Ishikawa (cell line): ENCODE results near the gene ZNF469.

Source experiments
- CEBPB ChIP-seq: IDR thresholded peaks from 2 replicates; pipeline ENCODE4 v1.6.1; 2012
- CREB1 ChIP-seq: IDR thresholded peaks from 2 replicates; pipeline ENCODE4 v1.6.1; 2012; ENCODE audit warnings: low read depth
- EGR1 ChIP-seq: IDR thresholded peaks from 2 replicates; pipeline ENCODE4 v1.6.1; 2012
- EP300 ChIP-seq: IDR thresholded peaks from 2 replicates; pipeline ENCODE4 v1.6.1; 2012; ENCODE audit warnings: borderline replicate concordance
- FOXM1 ChIP-seq: IDR thresholded peaks from 2 replicates; pipeline ENCODE4 v1.6.1; 2012; ENCODE audit warnings: low read depth, borderline replicate concordance
- MAX ChIP-seq: IDR thresholded peaks from 2 replicates; pipeline ENCODE4 v1.6.1; 2012
- RAD21 ChIP-seq: IDR thresholded peaks from 2 replicates; pipeline ENCODE4 v1.6.1; 2012; ENCODE audit warnings: low read depth
- REST ChIP-seq: IDR thresholded peaks from 2 replicates; pipeline ENCODE4 v1.6.1; 2012; ENCODE audit warnings: low read depth, mild to moderate bottlenecking
- TAF1 ChIP-seq: IDR thresholded peaks from 2 replicates; pipeline ENCODE4 v1.6.1; 2012; ENCODE audit warnings: low read depth, mild to moderate bottlenecking
- TCF12 ChIP-seq: IDR thresholded peaks from 2 replicates; pipeline ENCODE4 v1.6.1; 2012; ENCODE audit warnings: low read depth
- TEAD4 ChIP-seq: IDR thresholded peaks from 2 replicates; pipeline ENCODE4 v1.6.1; 2012
- YY1 ChIP-seq: IDR thresholded peaks from 2 replicates; pipeline ENCODE4 v1.6.1; 2012; ENCODE audit warnings: low read depth

- TF ChIP-seq TEAD4 (no peak), CEBPB (no peak), REST (no peak), TCF12 (no peak), YY1 (no peak), RAD21 (no peak), EP300 (no peak), MAX (no peak), TAF1 (no peak), CREB1 (no peak), FOXM1 (no peak), EGR1 (no peak)
Measured at GRCh38 chr16:88427376-88427775, 44.6 kb downstream of the ZNF469 start.
